GM19099 (cell line): ENCODE data around the gene PTPN4.

ENCODE experiments used
- POLR2A ChIP-seq: IDR thresholded peaks from 3 replicates; pipeline ENCODE4 v1.6.1; 2011; ENCODE audit warnings: low read depth; ENCODE audit not compliant: insufficient read length; ENCODE audit errors: extremely low read depth

The PTPN4 gene

DNA sequence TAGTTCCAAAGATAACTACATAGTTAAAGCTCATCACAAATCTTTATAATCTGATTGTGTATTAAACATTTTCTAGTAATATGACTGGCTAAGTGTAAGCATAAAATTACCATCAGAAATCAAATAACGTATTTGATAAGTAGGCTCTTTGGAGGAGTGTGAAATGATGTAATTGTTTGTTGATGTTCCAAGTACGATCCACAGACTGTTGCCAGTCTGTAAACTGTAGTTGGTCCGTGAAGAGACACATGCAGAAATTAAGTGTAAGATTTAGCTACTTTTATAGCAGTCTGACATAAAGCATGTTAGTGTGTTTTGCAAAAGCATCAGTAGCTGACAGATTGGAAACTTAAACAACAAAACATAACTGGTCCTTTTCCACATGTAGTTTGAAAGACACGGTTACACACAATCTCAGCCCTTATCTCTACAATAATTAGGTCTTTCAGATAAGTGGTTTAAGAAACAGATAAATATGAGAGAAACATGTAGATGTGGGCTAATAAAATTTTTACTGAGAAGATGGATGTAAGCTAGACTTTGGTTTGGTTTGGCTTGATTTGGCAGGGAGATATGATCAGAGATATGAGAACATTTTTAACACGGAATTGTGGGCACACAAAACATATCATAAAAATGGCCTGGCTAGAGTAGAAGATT lies 138.1 kb downstream of the PTPN4 start:
- TF ChIP-seq POLR2A = no peak

DNA sequence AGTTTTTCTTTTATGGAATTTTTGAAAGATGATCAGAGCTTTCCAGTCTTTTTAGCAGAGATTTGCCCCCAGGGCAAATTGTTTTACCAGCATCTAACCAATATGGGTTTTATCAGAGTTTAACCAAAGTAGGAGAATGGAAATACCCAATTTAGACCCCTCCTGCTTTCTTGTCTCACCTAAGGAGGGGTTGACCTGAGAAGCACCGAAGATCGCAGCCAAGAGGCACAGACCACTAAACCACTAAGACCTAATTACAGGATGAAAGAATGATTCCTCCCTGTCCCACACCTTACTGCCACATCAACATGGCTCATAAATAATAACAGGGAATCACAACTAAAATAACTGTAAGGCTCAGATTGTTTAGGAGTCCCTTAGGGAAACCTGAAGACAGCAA lies 141.3 kb downstream of the PTPN4 start:
- TF ChIP-seq POLR2A = no peak

DNA sequence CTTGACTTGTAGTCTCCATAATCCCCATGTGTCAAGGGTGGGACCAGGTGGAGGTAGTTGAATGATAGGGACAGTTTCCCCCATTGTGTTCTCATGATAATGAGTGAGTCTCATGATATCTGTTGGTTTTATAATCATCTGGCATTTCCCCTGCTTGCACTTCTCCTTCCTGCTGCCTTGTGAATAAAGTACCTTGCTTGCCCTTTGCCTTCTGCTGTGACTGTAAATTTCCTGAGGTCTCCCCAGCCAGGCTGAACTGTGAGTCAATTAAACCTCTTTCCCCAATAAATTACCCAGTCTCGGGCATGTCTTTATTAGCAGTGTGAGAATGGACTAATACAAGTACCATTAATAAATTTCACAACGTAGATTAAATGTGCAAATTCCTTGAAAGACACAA lies 150.8 kb downstream of the PTPN4 start:
- TF ChIP-seq POLR2A = no peak

DNA sequence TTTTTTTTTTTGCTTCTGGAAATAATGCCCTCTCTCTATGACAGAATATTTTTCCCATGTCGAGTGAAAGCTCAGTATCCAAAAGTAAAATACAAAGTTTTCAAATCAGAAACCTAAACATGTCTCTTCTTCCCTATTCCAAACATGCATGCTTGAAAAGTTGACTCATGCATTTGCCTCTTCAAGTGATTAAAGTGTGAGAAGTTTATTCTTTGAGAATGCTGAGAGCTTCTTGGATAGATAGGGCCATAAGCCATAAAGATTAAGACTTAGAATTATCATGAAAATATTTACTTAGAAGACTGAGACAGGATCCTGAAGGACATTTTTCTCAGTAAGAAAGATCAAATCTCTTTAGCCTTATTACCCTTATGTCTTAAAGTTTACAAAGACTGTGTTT lies 154.5 kb downstream of the PTPN4 start:
- TF ChIP-seq POLR2A = no peak

DNA sequence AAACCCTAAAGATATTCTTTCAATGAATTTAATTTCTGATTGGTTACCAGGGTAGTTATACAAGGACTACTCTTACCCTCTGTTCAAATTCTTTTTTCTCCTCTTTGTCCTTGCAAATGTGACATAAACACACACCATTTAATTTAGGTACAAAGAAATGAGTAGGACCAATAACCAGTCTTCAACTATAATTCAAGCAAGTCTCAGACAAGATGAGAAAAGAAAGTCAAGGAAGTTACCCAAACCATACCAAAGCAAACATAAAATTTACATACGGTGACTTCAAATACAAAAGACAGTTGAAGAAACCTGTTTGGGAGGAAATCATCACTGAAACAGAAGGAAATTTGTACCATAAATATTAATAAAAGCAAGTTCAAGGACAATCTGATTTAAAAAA lies 162.1 kb downstream of the PTPN4 start:
- TF ChIP-seq POLR2A = no peak

DNA sequence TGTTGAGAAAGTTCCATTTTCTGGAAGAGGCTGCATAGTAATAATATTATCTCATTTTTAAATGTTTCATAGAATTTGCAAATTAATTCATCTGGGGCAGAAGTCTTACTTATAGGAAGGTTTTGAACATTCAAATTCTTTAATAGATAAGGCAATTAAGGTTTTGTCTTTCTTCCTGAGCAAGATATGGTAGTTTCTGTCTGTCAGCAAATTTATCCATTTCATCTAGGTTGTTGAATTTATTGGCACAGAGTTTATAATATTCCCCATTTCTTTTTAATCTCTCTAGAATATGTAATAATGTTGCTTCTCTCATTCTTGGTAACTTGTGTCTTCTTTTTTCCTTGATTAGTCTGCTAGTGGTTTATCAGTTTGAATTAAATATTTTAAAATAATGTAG lies 163.0 kb downstream of the PTPN4 start:
- no peak for TF ChIP-seq POLR2A

DNA sequence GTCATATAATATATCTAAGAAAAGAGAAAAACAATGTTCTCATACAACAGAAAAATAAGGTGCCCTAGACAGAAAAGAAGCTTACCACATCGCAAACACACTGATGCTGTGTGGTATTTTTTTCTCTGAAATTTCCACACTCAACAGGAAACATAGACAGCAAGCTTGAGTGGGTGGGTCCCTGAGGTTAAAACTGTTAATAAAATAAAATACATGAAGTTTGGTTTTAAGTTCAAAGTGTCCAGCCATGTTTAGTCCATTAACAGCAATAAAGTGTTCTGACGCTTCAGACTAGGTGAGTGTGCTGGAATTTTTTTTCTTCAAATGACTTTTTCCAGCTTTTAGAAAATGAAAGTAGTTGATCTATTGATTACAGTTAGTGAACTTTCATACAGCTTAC lies 169.8 kb downstream of the PTPN4 start:
- TF ChIP-seq POLR2A = no peak

DNA sequence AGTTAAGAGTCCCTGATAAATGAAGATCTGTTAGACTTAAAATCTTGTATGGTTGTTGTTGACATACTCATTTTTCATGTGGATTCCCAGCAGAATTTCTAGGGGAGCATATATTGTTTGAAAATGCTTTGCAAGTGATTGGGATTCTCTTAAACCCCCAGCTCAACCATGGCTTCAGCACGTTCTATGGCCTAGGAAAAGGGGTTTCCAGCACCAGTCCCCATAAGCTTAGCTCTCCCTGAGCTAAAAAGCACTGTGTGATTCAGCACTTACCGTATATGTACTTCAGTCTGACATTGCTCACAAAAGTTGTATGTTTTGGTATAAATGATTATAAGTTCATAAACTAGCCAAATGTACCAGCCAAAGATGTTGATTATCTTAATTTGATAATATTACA lies 173.1 kb downstream of the PTPN4 start:
- TF ChIP-seq POLR2A = no peak

DNA sequence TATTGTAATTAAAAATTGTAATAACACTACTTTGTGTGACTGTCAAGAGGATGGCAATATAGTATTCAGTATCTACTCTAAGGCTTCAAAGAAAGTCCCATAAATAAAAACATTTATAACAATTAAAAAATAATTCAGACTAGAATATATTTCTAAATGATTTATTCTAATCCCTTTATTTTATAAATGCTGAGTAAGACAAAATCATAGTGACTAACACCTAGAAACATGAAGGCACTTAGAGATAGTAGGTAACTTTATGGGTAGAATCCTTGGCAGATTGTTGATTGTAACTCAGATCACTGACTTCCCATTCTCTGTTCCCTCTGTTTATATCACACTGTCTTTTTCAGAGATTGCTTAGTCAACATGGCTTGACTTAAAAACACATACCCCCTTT lies 174.6 kb downstream of the PTPN4 start:
- TF ChIP-seq POLR2A = no peak

DNA sequence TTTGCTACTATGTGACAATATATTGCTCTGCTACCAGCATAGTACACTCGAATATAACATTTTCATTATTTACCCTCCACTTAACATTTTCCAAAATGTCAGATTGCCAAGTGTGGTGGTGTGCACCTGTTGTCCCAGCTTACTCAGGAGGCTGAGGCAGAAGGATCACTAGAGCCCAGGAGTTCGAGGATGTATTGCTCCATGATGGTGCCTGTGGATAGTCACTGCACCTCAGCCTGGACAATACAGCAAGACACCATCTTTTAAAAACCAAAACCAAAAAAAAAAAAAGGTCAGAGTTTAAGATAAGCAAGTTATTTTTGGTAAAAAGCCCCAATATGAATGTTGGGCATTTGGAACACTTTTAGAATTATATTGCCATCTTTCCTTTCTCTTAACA lies 178.0 kb downstream of the PTPN4 start:
- no peak for TF ChIP-seq POLR2A

DNA sequence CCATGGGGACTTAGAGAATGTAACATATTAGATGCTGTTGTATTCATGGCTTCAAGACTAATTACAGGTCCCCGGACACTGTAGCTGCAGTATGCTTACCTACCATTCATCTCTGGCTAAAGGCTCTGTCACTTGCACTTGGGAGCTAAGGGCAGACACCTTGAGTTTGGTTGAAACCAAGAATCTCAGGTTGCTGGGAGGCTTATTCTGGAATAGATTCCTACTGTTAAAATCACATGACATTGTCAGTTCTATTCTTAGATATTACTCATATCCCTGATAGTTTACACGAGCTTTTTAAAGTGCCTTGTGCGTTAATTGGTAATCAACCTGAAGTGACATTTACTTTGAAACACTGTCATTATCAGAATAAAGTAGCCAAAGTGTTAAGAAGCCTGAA lies 180.2 kb downstream of the PTPN4 start:
- no peak for TF ChIP-seq POLR2A

DNA sequence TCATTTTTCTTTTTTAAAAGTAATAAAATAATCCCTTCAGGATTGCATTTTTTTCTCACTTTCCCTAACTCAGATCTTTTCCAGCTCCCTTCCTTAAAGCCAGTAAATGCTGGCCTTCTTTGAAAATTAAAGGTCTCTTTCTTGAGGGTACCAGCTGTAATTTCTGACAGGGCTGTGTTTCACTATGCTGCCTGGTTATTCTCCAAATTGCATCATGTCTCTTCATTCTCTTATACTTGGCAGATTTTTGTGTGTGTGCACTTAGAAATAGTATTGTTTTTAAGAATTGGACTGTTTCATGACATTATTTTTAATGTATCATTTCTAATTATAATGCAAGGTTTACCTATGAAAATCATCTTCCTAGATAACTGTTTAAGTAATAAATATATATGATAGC lies 181.1 kb downstream of the PTPN4 start:
- no peak for TF ChIP-seq POLR2A

DNA sequence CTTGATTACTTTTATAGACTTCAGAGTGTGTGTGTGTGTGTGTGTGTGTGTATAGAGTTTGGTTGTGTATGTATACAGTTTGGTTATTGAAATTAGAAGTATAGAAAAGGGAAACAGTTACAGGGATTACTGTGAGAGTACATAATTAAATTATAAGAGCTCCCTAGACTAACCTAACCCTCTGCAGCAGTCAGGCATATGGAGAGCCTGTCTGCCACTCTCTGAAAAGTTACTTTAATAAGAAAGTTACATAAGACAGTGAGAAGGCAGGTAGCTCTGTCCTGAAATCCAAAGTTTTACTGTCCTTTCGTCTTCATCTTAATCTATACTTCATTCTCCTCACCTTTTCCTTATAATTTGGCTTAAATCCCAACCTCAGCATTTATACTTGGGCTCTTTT lies 181.7 kb downstream of the PTPN4 start:
- no peak for TF ChIP-seq POLR2A

DNA sequence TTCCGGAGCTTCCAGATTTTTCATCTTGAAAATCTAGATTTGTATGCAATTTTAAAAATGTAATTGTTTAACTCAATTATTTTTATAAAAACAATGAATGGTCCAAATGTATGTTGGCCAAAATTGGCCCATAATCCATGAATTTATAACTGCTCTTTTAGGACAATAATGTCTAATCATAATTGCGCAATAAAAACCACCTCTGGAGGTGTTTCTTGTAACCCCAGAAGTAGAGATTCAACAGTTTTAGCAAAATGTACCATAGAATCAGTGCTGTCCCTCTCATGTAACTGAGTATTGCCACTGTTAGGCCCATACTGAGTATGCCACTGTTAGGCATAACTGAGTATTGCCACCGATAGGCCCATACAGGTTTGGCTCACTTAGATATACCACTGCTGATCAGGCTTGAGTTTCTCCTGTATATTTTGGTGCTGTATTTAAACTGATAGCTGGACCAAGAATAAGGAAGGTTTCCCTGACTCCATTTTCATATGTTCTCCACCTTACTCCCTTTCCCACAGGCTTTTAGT lies 182.3 kb downstream of the PTPN4 start:
- TF ChIP-seq POLR2A = no peak

DNA sequence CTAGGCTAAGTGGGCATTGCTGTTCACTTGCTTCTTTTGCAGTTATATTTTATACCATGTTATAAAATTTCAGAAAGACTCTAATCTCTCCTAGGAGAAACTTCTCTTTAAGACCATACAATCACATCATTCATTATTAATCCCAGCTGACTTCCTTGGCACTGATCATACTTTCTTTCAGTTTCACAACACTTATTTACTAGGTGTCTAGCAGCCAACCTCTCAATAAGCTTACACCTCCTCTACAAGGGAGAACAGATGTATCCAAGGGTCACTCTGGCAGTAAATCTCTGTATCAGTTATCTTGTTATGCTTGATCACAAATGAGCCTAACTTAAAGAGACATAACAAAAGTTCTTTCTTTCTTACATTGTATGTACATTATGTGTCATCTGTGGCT lies 183.3 kb downstream of the PTPN4 start:
- TF ChIP-seq POLR2A = no peak

DNA sequence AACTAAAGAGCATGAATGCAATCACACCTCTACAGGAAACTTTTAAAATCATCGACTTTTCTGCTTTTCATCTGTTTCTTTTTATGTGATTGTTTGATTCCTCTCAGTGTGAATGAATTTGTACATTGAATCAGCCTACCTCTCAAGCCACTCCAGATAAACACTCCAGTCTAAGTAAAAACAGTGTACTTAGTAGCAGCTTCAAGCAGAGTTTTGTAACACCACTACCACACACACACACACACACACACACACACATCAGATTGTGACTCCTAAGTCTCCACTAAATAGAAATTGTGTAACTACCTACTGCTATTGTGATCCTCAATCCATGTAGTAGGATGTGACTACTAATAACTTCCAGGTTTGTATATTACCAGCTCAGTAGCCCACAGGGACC lies 187.8 kb downstream of the PTPN4 start:
- TF ChIP-seq POLR2A = no peak

DNA sequence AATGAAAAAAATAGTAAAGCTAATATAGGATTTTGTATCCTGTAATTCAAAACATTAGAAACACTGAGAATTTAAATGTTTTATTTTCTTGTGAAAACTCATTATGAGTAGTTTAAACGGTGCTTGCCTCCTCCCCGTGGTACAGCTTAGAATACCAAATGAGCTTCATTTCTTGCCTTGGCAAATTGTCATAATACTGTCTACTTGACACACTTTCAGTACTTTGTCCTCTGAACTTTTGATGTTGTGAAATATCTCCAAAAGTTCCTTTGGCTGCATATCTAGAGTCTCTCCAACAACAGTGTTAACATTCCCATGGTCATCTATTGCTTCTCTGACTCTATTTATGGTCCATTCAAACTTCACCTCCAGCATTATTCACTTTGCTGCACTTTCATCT lies 191.2 kb downstream of the PTPN4 start:
- no peak for TF ChIP-seq POLR2A
